Measurements from ENCODE around the gene NOVA1. TPM values are rescaled to one million over a fixed set of nuclear protein-coding genes. Genes with fewer than 3 reads are reported as not detected.

NOVA1 gene
- total RNA-seq, 2 donors from 2014 or later, result 0.93 to 5.1 TPM

GRCh38 chr14:26593357-26593756, 4.5 kb downstream of the NOVA1 start:
- no peaks in the 10 kb centered on the region for H3K4me1 ChIP-seq
- H3K9me3 ChIP-seq, result no peaks in the 10 kb centered on the region
- no peaks in the 10 kb centered on the region for H3K27me3 ChIP-seq
- no peak overlapping the region for H3K4me3 ChIP-seq
- no peaks in the 10 kb centered on the region for H3K36me3 ChIP-seq
- no peak overlapping the region for H3K27ac ChIP-seq
- TF ChIP-seq CTCF (IDR thresholded peaks at IDR 0.05), result no peak
- DNase-seq (ENCODE audit: low spot score), result no peak

- H3K27ac ChIP-seq, result no peak overlapping the region
- no peaks in the 10 kb centered on the region for H3K9me3 ChIP-seq
- no peaks in the 10 kb centered on the region for H3K36me3 ChIP-seq
- no peaks in the 10 kb centered on the region for H3K4me1 ChIP-seq
- no peak for TF ChIP-seq CTCF (IDR thresholded peaks at IDR 0.05)
- no peaks in the 10 kb centered on the region for H3K27me3 ChIP-seq
- H3K4me3 ChIP-seq, result no peak overlapping the region
- DNase-seq (ENCODE audit: low spot score), result no peak
Observed at GRCh38 chr14:26589925-26590324, 7.9 kb downstream of the NOVA1 start.

GRCh38 chr14:26577711-26578110, 20.1 kb downstream of the NOVA1 start:
- Histone ChIP-seq H3K27ac (no peak overlapping the region), H3K36me3 (no peaks in the 10 kb centered on the region), H3K27me3 (no peaks in the 10 kb centered on the region), H3K4me3 (no peak overlapping the region), H3K4me1 (no peaks in the 10 kb centered on the region), H3K9me3 (no peaks in the 10 kb centered on the region)
- no peak for TF ChIP-seq CTCF (IDR thresholded peaks at IDR 0.05)
- DNase-seq (ENCODE audit: low spot score), result no peak

- no peak for DNase-seq (ENCODE audit: low spot score)
Observed at GRCh38 chr14:26554069-26554772, 43.6 kb downstream of the NOVA1 start.

GRCh38 chr14:26549571-26549970, 48.3 kb downstream of the NOVA1 start:
- Histone ChIP-seq H3K9me3 (no peaks in the 10 kb centered on the region), H3K27me3 (no peaks in the 10 kb centered on the region), H3K27ac (no peak overlapping the region), H3K4me1 (no peaks in the 10 kb centered on the region), H3K36me3 (no peaks in the 10 kb centered on the region), H3K4me3 (no peak overlapping the region)
- TF ChIP-seq CTCF (IDR thresholded peaks at IDR 0.05), result no peak
- no peak for DNase-seq (ENCODE audit: low spot score)

More at GRCh38 chr14:26554069-26554772, 43.6 kb downstream of the NOVA1 start:
- no peak overlapping the region for H3K27ac ChIP-seq
- H3K36me3 ChIP-seq, result no peaks in the 10 kb centered on the region
- no peak overlapping the region for H3K4me3 ChIP-seq
- H3K9me3 ChIP-seq, result no peaks in the 10 kb centered on the region
- TF ChIP-seq CTCF (IDR thresholded peaks at IDR 0.05), result no peak
- H3K4me1 ChIP-seq, result no peaks in the 10 kb centered on the region
- H3K27me3 ChIP-seq, result no peaks in the 10 kb centered on the region

GRCh38 chr14:26548406-26548805, 49.4 kb downstream of the NOVA1 start:
- Histone ChIP-seq H3K36me3 (no peaks in the 10 kb centered on the region), H3K4me1 (no peaks in the 10 kb centered on the region), H3K4me3 (no peak overlapping the region), H3K27ac (no peak overlapping the region), H3K9me3 (no peaks in the 10 kb centered on the region), H3K27me3 (no peaks in the 10 kb centered on the region)
- TF ChIP-seq CTCF (IDR thresholded peaks at IDR 0.05), result no peak
- no peak for DNase-seq (ENCODE audit: low spot score)

Measured in right atrium auricular region (tissue), 2 donors.